Thyroid gland (tissue), 4 donors: ENCODE results near the gene DPP10. TPM values are rescaled to one million over a fixed set of nuclear protein-coding genes. Genes with fewer than 3 reads are reported as not detected.

Experiments
- DNase-seq, 2 donors: peaks; one replicate each; pipeline ENCODE4 v3.0.0-alpha.2; 2019
- H3K27ac ChIP-seq, 3 donors: fragments of 200-600 bp; sonication (generic); 1 replicate in 2 of 3; 2 replicates in 1 of 3; pipeline ENCODE4 v1.5.1; 2016 to 2019; ENCODE audit warnings: mild to moderate bottlenecking in 1 of 3, moderate library complexity in 1 of 3
- H3K27me3 ChIP-seq: fragments of 200-600 bp; sonication (generic); one replicate; pipeline ENCODE4 v1.5.1; 2019
- H3K36me3 ChIP-seq, 2 donors: fragments of 200-600 bp; sonication (generic); one replicate each; pipeline ENCODE4 v1.5.1; 2016 to 2019
- H3K4me1 ChIP-seq, 2 donors: fragments of 200-600 bp; sonication (generic); one replicate each; pipeline ENCODE4 v1.5.1; 2017 to 2019
- H3K4me3 ChIP-seq, 3 donors: fragments of 200-600 bp; sonication (generic); replicated peaks in 1 of 3; 1 replicate in 2 of 3; 2 replicates in 1 of 3; pipeline ENCODE4 v1.5.1; 2016; ENCODE audit warnings: mild to moderate bottlenecking in 1 of 3
- H3K9me3 ChIP-seq: fragments of 200-600 bp; sonication (generic); one replicate; pipeline ENCODE4 v1.5.1; 2017
- POLR2A ChIP-seq, 2 donors: fragments of 450-650 bp; IDR thresholded peaks; one replicate each; pipeline ENCODE4 v1.6.1; 2017; ENCODE audit warnings: antibody characterized with exemption in 2 of 2, mild to moderate bottlenecking in 2 of 2, moderate library complexity in 1 of 2
- WGBS, 2 donors: methylation state at CpG; one replicate each; pipeline ENCODE4 v1.1.5; 2017; 5-methylcytosine and 5-hydroxymethylcytosine counted together
- intact Hi-C: fragments of 100-400 bp; cut with DNase I; formaldehyde crosslinking; loops from one replicate; pipeline ENCODE4 v1.15.1; 2023
- total RNA-seq, 4 donors: library from RNA; depleted of rRNA; stranded (reverse); fragments of >200 nt; gene quantifications; one replicate each; pipeline ENCODE4 v1.2.3, GENCODE V29; 2016
- TF ChIP-seq, protein P1 (sequence below), 6 experiments: fragments of 200-600 bp in 3 of 6; fragments of 450-650 bp in 3 of 6; sonication (generic) in 3 of 6; IDR thresholded peaks; one replicate each; pipeline ENCODE4 v1.5.1; 2016 to 2019; ENCODE audit warnings: antibody characterized with exemption in 6 of 6, mild to moderate bottlenecking in 2 of 6, inconsistent platforms in 1 of 6, moderate library complexity in 1 of 6

DPP10 gene
- total RNA-seq, 4 donors from 2014 or later: 0.63 to 1.3 TPM; not detected in 2

DNA sequence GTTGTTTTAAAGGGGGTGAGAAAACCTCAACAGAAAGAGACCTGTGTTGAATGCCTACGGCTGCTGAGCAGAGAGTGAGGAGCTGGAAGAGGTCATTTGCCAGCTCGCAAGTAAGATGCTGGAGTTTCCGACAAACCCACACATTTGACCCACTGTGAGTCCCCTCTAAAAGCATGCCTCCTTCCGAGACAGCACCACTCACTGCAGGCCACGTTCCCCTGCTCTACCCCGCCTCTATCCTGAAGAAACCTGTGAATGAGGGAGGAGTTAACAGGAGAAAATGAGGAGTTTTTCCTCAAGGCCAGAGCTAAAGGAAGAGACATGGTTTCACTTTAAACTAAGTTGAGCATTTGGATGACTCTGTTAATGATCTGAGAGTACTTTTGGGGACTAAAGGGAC is 188.7 kb downstream of the DPP10 start:
- WGBS, 2 donors: 71 to 73% methylated on average over 6 of the region's 6 CpGs
- TF ChIP-seq, protein P1, sequence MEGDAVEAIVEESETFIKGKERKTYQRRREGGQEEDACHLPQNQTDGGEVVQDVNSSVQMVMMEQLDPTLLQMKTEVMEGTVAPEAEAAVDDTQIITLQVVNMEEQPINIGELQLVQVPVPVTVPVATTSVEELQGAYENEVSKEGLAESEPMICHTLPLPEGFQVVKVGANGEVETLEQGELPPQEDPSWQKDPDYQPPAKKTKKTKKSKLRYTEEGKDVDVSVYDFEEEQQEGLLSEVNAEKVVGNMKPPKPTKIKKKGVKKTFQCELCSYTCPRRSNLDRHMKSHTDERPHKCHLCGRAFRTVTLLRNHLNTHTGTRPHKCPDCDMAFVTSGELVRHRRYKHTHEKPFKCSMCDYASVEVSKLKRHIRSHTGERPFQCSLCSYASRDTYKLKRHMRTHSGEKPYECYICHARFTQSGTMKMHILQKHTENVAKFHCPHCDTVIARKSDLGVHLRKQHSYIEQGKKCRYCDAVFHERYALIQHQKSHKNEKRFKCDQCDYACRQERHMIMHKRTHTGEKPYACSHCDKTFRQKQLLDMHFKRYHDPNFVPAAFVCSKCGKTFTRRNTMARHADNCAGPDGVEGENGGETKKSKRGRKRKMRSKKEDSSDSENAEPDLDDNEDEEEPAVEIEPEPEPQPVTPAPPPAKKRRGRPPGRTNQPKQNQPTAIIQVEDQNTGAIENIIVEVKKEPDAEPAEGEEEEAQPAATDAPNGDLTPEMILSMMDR (IDR thresholded peaks at IDR 0.05): no peak
- no peak for TF ChIP-seq POLR2A (IDR thresholded peaks at IDR 0.05)
- no peaks in the 10 kb centered on the region for H3K36me3 ChIP-seq

DNA sequence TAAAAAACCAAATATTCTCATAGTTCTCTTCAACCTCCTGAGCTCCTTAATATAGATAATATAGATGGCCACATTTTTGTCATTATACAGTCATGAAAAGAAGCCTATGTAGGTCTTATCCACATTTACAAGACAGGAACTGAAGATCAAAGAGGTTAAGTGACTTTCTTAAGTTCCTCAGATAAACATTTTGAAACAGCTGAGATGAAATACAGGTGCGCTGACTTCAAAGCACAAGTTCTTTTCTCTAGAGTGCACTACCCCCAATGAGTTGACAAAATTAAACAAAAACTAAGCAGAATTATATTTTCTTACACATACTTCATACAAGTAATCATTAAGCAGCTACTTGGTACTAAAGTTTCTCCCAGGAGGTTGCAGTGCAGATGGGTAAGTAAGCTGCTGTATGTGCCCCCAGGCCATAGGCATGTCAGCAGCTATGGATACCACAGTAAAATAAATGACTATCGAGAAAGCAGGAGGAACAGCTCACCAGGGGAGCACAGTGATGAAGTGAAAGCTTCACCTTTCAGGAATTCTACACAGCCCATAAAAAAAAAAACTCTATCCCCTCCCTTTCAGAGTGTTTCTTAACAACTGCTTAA is 199.8 kb downstream of the DPP10 start:
- no peaks in the 10 kb centered on the region for H3K27me3 ChIP-seq
- no peaks in the 10 kb centered on the region for H3K9me3 ChIP-seq
- H3K4me1 ChIP-seq: no peaks in the 10 kb centered on the region
- no peak overlapping the region for H3K27ac ChIP-seq
- H3K4me3 ChIP-seq: no peak overlapping the region
- no peak for TF ChIP-seq POLR2A (IDR thresholded peaks at IDR 0.05)
- TF ChIP-seq, protein P1 (IDR thresholded peaks at IDR 0.05): no peak
- no peaks in the 10 kb centered on the region for H3K36me3 ChIP-seq
- DNase-seq: no peak
- intact Hi-C loops: no loop called here
- 68 to 70% methylated on average over 2 of the region's 2 CpGs for WGBS, 2 donors

More for the DNA sequence above, 188.7 kb downstream of the DPP10 start:
- no peaks in the 10 kb centered on the region for H3K4me1 ChIP-seq
- H3K27me3 ChIP-seq: no peaks in the 10 kb centered on the region
- intact Hi-C loops: no loop called here
- H3K9me3 ChIP-seq: no peaks in the 10 kb centered on the region
- DNase-seq: no peak
- H3K27ac ChIP-seq: no peak overlapping the region
- no peak overlapping the region for H3K4me3 ChIP-seq

DNA sequence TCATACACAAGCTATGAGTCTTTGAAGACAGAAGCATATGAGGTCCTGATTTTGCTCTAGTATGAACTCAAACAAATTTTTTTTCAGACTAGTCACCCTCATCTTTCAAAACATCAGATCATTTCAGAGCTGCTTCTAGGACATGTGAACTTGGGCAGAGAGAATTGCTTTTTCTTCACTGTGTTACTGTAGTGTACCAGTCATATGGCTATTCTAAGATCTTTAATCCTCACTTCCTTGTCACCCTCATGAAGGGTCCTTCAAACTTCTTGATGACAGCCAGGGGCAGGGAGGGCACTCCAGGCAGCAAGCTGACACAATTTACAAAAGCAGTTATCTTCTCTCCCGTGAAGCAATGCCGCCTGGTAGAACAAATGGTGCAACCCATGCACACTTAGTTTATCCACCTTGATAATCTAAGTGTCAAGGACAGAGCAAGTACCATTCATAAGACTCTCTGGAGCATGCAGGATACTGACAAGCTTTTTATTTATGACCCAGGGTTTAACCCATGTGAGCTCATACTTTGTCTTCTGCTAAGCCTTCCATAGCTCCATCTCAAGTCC is 200.6 kb downstream of the DPP10 start:
- H3K4me1 ChIP-seq: no peaks in the 10 kb centered on the region
- no peak overlapping the region for H3K4me3 ChIP-seq
- intact Hi-C loops: no loop called here
- 28 to 34% methylated on average over 2 of the region's 2 CpGs for WGBS, 2 donors
- H3K27ac ChIP-seq: no peak overlapping the region
- no peak for DNase-seq
- no peaks in the 10 kb centered on the region for H3K27me3 ChIP-seq
- no peaks in the 10 kb centered on the region for H3K36me3 ChIP-seq
- no peaks in the 10 kb centered on the region for H3K9me3 ChIP-seq
- TF ChIP-seq POLR2A (IDR thresholded peaks at IDR 0.05): no peak
- TF ChIP-seq, protein P1 (IDR thresholded peaks at IDR 0.05): no peak

DNA sequence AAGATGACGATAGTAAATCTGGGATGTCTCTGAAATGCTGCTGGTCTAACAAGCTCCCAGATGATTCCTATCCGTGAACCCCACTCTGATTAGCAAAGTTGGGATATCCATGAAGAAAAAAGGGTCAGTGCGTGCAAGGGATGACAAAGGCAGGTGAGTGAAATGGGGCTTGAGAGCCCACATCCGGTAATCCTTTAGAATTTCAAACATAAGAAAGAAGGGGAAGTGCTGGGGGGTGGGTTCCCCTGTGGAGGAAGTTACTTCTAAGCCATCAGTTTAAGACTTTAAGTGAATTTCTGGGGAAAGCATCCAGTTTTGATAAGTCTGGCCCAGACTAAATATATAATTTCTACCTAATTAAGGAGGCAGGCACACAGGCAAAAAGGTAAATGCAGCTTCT is 209.5 kb downstream of the DPP10 start:
- H3K27me3 ChIP-seq: no peaks in the 10 kb centered on the region
- no peaks in the 10 kb centered on the region for H3K36me3 ChIP-seq
- intact Hi-C loops: no loop called here
- H3K27ac ChIP-seq: no peak overlapping the region
- H3K4me1 ChIP-seq: no peaks in the 10 kb centered on the region
- no peaks in the 10 kb centered on the region for H3K9me3 ChIP-seq
- 70 to 81% methylated on average over 4 of the region's 4 CpGs for WGBS, 2 donors
- no peak for DNase-seq
- no peak overlapping the region for H3K4me3 ChIP-seq
- TF ChIP-seq, protein P1 (IDR thresholded peaks at IDR 0.05): no peak
- no peak for TF ChIP-seq POLR2A (IDR thresholded peaks at IDR 0.05)

DNA sequence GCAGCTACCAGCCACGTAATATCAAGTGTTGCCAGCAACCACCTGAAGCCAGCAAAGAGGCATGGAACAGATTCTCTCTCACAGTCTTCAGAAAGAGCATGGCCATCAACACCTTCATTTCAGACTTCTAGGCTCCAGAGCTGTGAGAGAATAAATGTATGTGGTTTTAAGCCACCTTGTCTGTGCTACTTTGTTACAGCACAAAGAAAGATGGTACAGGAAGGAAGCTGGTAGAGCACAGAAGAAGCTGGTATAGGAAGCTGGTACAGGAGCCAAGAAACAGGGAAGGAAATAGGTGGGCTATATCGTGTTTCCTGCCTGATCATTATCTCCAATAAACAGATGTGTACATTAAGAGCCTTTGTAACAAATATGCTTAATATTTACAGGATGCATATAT is 217.4 kb downstream of the DPP10 start:
- no peaks in the 10 kb centered on the region for H3K9me3 ChIP-seq
- no peaks in the 10 kb centered on the region for H3K4me1 ChIP-seq
- no peaks in the 10 kb centered on the region for H3K27me3 ChIP-seq
- no peaks in the 10 kb centered on the region for H3K36me3 ChIP-seq
- no peak for DNase-seq
- no peak for TF ChIP-seq POLR2A (IDR thresholded peaks at IDR 0.05)
- TF ChIP-seq, protein P1 (IDR thresholded peaks at IDR 0.05): no peak
- WGBS, 2 donors: 79 to 83% methylated on average over 2 of the region's 2 CpGs
- H3K4me3 ChIP-seq: no peak overlapping the region
- intact Hi-C loops: no loop called here
- no peak overlapping the region for H3K27ac ChIP-seq
